Measurements from ENCODE around the gene VWA3B.

Gene VWA3B

DNA sequence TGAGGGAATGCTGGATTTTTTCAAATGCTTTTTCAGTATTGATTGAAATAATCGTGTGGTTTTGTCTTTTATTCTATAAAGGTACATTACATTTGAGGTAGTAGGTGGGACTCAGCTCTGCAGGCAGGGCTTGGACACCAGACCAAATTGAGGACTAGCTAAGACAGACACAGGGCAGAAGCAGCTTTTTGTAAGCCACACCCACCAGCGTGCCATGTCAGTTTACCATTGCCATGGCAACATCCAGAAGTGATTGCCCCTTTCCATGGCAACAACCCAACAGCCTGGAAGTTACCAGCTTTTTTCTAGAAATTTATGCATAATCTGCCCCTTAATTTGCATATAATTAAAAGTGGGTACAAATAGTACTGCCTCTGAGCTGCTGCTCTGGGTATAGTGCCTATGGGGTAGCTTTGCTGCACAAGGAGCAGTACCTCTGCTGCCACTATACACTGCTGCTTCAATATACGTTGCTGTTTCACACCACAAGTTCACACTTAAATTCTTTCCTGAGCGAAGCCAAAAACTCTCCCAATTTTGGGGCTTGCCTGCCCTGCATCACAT is 23.6 kb upstream of the VWA3B start:
- Histone ChIP-seq H3K9me2 (replicated peaks; ENCODE audit: insufficient read depth, low read length) (no peaks in the 10 kb centered on the region), H3K27ac (ENCODE audit: low read depth, low read length) (no peak overlapping the region), H3F3A (ENCODE audit: insufficient read depth) (no peaks in the 10 kb centered on the region), H3K9ac (ENCODE audit: low read length) (no peak overlapping the region), H3K27me3 (ENCODE audit: low read length) (no peaks in the 10 kb centered on the region), H3K4me3 (ENCODE audit: insufficient read depth, low read length, poor library complexity, severe bottlenecking) (no peak overlapping the region), H3K36me3 (ENCODE audit: low read length) (no peaks in the 10 kb centered on the region), H3K79me2 (ENCODE audit: insufficient read depth, low read length) (no peaks in the 10 kb centered on the region), H2AFZ (ENCODE audit: low read depth, low read length, severe bottlenecking) (no peak overlapping the region), H3K4me2 (ENCODE audit: low read depth, low read length, poor library complexity, severe bottlenecking) (no peak overlapping the region), H4K20me1 (ENCODE audit: low read depth, low read length) (no peaks in the 10 kb centered on the region), H3K9me3 (ENCODE audit: insufficient read depth, low read length) (no peaks in the 10 kb centered on the region)
- no peak for TF ChIP-seq EZH2phosphoT487 (conservative IDR thresholded peaks at IDR 0.05; ENCODE audit: low read length)
- TF ChIP-seq, protein P1, sequence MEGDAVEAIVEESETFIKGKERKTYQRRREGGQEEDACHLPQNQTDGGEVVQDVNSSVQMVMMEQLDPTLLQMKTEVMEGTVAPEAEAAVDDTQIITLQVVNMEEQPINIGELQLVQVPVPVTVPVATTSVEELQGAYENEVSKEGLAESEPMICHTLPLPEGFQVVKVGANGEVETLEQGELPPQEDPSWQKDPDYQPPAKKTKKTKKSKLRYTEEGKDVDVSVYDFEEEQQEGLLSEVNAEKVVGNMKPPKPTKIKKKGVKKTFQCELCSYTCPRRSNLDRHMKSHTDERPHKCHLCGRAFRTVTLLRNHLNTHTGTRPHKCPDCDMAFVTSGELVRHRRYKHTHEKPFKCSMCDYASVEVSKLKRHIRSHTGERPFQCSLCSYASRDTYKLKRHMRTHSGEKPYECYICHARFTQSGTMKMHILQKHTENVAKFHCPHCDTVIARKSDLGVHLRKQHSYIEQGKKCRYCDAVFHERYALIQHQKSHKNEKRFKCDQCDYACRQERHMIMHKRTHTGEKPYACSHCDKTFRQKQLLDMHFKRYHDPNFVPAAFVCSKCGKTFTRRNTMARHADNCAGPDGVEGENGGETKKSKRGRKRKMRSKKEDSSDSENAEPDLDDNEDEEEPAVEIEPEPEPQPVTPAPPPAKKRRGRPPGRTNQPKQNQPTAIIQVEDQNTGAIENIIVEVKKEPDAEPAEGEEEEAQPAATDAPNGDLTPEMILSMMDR (IDR thresholded peaks at IDR 0.05; ENCODE audit: insufficient read depth, low read length, poor library complexity, severe bottlenecking): no peak

DNA sequence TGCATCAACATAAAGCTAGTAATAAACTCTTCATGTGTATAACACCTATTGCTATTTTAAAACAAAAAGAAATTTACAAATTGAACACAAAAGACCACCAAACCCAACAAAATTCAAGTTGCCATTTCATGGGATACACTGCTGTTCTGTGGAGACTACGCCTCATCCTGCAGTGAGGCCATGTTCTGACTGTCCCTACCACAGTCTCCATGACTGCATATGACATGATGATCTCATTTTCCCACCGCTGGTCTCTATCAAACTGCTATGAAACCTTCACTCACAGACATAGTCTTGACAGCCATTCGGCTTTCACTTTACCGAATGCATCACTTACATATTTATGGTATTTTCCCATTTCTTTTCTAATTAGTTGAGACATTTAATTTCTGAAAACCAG is 21.2 kb upstream of the VWA3B start:
- no peaks in the 10 kb centered on the region for H3K9me2 ChIP-seq (replicated peaks; ENCODE audit: insufficient read depth, low read length)
- no peaks in the 10 kb centered on the region for H4K20me1 ChIP-seq (ENCODE audit: low read depth, low read length)
- H3K79me2 ChIP-seq (ENCODE audit: insufficient read depth, low read length): no peaks in the 10 kb centered on the region
- H3F3A ChIP-seq (ENCODE audit: insufficient read depth): no peaks in the 10 kb centered on the region
- H3K9ac ChIP-seq (ENCODE audit: low read length): no peak overlapping the region
- no peak for TF ChIP-seq EZH2phosphoT487 (conservative IDR thresholded peaks at IDR 0.05; ENCODE audit: low read length)
- TF ChIP-seq, protein P1 (IDR thresholded peaks at IDR 0.05; ENCODE audit: insufficient read depth, low read length, poor library complexity, severe bottlenecking): no peak
- no peaks in the 10 kb centered on the region for H3K27me3 ChIP-seq (ENCODE audit: low read length)
- H3K4me2 ChIP-seq (ENCODE audit: low read depth, low read length, poor library complexity, severe bottlenecking): no peak overlapping the region
- H3K27ac ChIP-seq (ENCODE audit: low read depth, low read length): no peak overlapping the region
- H3K9me3 ChIP-seq (ENCODE audit: insufficient read depth, low read length): no peaks in the 10 kb centered on the region
- H2AFZ ChIP-seq (ENCODE audit: low read depth, low read length, severe bottlenecking): no peak overlapping the region
- no peaks in the 10 kb centered on the region for H3K36me3 ChIP-seq (ENCODE audit: low read length)
- H3K4me3 ChIP-seq (ENCODE audit: insufficient read depth, low read length, poor library complexity, severe bottlenecking): no peak overlapping the region

GRCh38 chr2:98067160-98067559 is 19.8 kb upstream of the VWA3B start:
- H3K9ac ChIP-seq (ENCODE audit: low read length): no peak overlapping the region
- no peak overlapping the region for H2AFZ ChIP-seq (ENCODE audit: low read depth, low read length, severe bottlenecking)
- no peaks in the 10 kb centered on the region for H3K9me2 ChIP-seq (replicated peaks; ENCODE audit: insufficient read depth, low read length)
- no peaks in the 10 kb centered on the region for H3K79me2 ChIP-seq (ENCODE audit: insufficient read depth, low read length)
- no peaks in the 10 kb centered on the region for H3F3A ChIP-seq (ENCODE audit: insufficient read depth)
- no peaks in the 10 kb centered on the region for H3K27me3 ChIP-seq (ENCODE audit: low read length)
- H3K4me2 ChIP-seq (ENCODE audit: low read depth, low read length, poor library complexity, severe bottlenecking): no peak overlapping the region
- no peaks in the 10 kb centered on the region for H3K9me3 ChIP-seq (ENCODE audit: insufficient read depth, low read length)
- TF ChIP-seq EZH2phosphoT487 (conservative IDR thresholded peaks at IDR 0.05; ENCODE audit: low read length): no peak
- TF ChIP-seq, protein P1 (IDR thresholded peaks at IDR 0.05; ENCODE audit: insufficient read depth, low read length, poor library complexity, severe bottlenecking): no peak
- H3K4me3 ChIP-seq (ENCODE audit: insufficient read depth, low read length, poor library complexity, severe bottlenecking): no peak overlapping the region
- H4K20me1 ChIP-seq (ENCODE audit: low read depth, low read length): no peaks in the 10 kb centered on the region
- no peaks in the 10 kb centered on the region for H3K36me3 ChIP-seq (ENCODE audit: low read length)
- H3K27ac ChIP-seq (ENCODE audit: low read depth, low read length): no peak overlapping the region
